ENCODE data around the gene CD4. TPM values are rescaled to one million over a fixed set of nuclear protein-coding genes. Genes with fewer than 3 reads are reported as not detected.

The CD4 gene
- polyA plus RNA-seq, 4 donors, result 29.9 to 33.8 (median 31.2) TPM

DNA sequence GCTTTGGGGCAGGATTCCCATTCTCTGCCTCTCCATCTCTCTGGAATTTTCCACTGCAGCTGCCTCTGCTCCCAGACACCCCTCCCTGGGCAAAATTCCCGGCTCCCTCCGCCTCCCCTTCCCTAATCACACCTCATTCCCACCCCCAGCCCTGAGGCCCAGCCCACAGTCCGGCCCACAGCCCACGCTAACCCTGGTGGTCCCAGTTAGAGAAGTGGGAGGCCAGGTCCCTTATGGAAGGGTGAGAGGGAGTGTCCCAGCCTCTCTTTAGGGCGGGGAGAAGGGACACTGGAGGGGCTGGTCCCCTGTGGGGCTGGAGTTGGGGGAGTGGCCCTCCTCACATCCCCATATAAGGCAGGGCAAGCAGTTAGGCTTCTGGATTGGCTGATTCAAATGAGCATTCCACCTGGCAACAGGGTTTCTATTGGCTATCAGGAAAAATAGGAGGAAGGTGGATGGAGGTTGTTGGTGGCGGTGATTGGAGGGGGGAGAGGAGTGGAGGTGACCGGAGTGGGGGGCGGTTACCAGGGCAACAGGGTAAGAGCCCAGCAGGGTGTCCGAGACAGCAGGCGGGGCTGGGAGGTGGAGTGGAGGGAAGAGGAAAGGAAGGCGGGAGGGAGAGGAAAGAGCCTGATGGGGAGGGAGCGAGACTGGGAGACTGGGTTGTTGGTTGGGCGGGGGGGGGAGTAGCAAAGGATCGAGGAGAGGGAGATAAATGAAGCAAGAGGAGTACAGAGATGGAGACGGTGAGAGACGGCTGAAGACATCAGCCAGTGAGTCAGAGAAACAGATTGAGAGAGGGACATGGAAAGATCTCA is 25.1 kb upstream of the CD4 start:
- peak; percentile 78 to 97 (median 94) for DNase-seq (ENCODE audit: low read depth in 4 of 4, low spot score in 3 of 4)

DNA sequence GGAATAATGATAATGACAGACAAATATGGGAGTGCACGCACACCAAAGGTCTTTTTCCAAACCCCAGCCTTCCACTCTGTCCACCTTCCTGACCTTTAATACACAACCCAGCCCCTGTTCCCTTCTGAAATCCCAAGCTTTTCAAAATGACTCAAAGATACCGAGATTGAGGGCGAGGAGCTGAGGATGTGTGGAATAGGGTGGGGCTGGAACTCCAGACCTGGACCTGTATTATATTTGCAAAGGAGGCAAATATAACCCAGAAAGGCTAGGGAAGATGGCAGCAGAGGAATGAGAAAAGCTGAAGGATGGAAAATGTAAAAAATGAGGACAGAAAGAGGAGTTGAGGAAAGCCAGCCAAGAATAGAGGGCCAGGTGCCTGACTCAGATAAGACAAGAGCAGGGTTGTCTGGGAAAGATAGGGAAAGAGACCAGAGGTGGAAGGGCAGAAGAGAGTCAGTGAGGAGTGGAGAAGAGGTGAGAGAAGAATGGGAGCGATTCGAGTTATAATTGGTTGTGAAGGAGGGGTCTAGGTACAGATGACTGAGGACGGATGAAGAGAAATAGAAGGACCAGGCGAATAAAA is 24.2 kb upstream of the CD4 start:
- DNase-seq (ENCODE audit: low read depth in 4 of 4, low spot score in 3 of 4), result no peak

DNA sequence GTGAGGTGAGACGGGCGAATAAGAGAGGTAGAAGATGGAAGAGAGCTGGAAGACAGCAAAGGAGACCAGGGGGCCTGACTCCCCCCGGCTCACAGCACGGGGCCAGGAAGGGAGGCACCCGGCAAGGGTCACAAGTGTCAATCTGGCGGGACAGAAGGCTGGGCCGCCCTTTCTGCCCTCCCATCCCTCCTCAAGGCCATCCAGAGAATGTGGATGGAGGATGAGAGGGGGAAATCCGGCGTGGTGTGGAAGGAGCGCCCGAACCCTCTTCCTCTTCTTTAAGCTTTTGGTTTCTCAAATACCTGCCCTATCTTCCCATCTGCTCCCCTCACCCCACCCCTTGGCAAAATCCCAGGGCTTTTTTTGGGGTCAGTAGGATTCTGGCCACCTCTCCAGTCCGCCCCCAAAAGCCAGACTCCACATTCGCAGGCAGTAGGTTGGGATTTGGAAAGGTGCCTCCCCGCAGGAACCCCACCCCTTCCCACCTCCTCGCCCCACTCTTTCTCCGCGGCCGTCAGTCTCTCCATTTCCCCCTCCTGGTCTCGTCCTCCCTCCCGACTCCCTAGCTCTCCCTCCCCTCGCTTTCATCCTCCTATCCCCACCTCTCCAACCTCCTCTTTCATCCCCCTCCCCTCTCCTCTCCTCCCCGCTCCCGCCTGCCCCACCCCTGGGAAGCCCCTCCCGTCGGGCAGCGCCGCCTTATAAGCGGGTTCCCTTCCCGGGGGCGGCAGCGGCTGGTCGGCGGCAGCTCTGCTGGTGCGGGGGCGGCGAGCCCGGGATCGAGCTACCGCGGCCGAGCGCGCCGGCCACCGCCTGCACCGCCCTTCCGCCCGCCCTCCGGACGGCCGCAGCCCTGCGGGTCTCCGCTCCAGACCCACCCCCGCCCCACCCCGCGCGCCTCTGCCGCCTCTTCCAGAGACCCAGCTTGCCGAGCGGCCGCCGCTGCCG is 23.4 kb upstream of the CD4 start, which contains the start of gene PTMS:
Gene PTMS, plus strand, starts transcription at position 730 of the 948 bp plus-strand sequence. CDS start 343 bp downstream, outside the sequence.
- peak in 3 of 4 donors; percentile 70 to 81 (median 78) for DNase-seq (ENCODE audit: low read depth in 4 of 4, low spot score in 3 of 4)

DNA sequence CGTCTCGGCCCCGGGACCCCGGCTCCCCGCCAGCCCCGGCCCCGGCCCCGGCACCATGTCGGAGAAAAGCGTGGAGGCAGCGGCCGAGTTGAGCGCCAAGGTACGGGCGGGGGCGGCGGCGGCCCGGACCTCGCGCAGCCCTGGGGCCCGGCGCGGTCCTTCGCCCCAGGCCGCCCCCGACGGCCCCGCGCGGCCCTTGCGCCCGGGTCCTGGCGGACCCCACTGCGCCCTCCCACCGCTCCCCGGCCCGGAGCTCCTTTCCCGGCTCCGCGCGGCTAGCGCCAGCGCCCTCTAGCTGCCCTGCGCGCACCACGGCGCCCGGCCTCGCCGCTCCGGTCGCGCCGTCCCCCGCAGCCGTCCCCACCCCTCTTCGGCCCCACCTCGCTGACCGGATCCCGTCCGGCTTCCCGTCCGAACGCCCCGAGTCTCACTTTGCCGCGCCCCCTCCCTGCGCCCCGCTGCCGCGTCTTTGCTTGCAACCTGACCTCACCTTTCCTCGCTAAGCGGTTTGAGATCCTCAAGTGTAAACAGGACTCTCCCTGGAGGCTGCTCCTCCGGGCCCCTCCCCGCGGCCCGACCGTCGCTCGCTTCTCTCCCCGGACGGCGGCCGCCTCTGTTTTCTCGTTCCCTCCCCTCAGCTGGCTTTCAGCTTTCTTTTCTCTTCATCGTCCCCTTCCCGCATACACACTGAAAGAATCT is 22.5 kb upstream of the CD4 start:
- peak in 1 of 4 donors; percentile 67 for DNase-seq (ENCODE audit: low read depth in 4 of 4, low spot score in 3 of 4)

DNA sequence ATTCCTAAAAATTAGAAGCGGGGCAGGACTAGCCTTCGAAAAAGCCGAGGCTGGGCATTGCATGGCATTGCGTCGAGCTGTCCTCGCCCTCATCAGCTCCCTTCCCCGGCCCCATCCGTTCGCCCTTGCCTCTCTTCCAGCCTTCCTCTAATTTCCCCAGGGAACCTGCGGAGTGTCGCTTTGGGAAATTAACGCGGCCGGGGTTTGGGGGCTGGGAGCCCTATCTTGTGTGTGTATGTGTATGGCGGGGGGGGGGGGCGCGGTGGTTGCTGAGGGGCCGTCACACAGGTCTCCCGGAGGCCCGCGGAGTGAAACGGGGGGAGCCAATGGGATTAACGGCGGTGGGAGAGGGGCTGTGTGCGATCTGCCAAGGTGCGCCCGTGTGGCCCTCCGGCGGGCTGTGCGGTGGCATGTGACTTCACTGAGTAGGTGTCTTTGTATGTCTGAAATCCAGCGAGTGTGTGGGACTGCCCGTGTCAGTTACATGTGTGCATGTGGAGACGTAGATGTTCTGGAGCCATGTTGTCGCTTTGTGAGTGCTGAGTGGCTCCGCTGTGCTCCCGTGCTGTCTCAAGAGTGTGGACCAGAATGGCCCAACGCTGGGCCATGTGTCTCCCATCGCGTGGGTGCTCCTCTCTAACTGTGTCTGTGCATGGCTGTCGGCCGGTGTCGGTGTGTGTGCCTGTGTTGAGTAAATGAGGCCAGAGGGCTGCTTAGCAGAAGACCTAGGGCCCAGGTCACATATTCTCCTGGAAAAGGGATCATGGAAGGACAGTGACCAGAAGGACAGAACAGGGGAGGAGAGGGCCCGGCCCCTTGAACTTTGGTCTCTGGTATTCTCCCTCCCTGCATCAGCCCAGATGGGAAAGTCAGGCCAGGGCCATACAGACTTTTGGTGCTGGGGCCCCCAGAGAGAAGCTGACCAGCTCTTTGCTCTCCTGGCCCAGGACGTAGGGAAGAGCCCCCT is 21.7 kb upstream of the CD4 start:
- DNase-seq (ENCODE audit: low read depth in 4 of 4, low spot score in 3 of 4), result no peak

DNA sequence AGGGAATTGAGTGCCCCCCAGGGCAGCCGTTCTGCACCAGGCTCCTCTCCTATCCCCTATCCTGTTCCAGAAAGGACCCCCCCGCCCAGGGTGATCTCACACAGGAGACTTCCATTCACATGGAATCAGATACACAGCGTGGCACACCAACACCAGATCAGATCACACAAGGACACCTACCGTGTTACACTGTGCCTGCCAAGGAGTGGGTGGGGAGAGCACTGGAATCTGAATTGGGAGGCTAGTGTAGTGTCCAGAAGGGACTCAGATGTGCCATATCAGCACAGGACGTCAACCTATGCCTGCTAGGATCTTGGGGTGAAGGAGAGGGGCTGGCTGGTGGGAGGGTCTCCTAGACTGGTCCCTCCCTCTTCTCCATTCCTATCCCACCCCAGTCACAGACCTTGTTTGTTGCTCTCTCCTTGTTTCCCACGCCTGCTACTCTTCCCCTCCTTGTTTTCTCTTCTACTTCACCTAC is 20.9 kb upstream of the CD4 start:
- DNase-seq (ENCODE audit: low read depth in 4 of 4, low spot score in 3 of 4), result no peak

DNA sequence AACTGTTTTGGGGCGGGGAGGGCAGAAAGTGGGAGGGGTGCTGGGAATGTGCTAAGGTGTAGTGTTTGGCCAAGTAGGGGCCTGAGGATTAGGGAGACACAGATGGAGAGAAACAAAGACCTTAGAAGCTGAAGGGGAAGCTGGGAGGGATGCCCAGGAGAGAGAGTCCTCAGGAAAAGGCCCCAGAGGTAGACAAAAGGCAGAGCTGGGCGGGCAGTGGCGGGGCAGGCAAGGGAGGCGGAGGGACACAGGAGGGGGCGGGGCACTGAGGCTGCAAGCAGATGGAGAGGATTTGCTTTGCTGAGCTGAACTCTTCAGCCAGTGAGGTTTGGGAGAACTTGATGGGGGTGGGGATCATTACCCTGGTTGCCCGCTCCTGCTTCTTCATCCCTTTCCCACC is 20.3 kb upstream of the CD4 start:
- DNase-seq (ENCODE audit: low read depth in 4 of 4, low spot score in 3 of 4), result no peak

DNA sequence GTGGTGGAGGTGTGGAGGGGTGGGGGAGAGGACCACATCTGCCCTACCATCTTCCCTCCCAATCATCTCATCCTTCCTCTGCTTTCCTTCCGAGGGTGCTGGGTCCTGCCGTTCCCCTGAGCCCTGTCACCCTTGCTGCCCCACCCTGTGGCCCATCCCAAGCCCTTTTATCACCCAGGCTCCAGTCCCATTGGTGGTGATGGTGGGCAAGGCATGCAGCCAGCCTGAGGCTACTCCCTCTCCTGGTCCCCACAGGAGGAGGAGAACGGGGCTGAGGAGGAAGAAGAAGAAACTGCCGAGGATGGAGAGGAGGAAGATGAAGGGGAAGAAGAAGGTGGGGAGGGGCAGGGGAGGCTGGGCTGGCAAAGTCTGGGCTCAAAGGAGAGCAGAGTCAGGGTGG is 19.7 kb upstream of the CD4 start:
- no peak for DNase-seq (ENCODE audit: low read depth in 4 of 4, low spot score in 3 of 4)

DNA sequence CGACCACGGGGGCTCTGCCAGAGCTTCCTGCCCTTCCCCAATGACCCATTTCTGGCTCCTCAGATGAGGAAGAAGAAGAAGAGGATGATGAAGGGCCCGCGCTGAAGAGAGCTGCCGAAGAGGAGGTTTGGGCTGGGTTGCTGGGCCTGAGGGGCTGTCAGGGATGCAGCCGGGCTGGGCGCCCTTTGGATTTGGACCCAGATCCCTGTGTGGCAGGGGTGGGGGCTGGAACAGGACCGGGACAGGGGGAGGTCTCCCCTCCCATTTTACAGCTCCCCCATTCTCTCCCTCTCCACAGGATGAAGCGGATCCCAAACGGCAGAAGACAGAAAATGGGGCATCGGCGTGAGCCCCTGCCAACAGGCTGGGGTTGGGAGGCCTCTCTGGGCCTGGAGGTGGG is 19.2 kb upstream of the CD4 start:
- no peak for DNase-seq (ENCODE audit: low read depth in 4 of 4, low spot score in 3 of 4)

DNA sequence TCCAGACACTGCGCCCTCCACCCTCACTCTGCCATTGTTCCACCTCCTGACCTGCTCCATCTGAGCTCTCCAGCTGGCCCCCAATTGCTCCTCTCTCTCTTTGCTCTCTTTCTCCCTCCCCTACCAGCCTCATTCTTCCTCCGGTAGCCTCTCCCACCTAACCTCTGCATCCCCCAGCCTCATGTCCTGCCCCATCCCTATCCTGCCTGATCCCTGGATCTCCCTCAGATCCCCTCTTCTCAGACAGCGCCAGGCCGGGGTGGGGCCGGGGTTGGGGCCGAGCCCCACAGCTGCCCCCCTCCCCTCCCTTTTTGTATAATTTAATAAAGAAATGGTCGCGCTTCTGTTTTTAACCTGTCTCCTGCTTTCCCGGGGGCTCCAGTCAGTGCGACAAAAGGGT is 18.7 kb upstream of the CD4 start:
- DNase-seq (ENCODE audit: low read depth in 4 of 4, low spot score in 3 of 4), result no peak

DNA sequence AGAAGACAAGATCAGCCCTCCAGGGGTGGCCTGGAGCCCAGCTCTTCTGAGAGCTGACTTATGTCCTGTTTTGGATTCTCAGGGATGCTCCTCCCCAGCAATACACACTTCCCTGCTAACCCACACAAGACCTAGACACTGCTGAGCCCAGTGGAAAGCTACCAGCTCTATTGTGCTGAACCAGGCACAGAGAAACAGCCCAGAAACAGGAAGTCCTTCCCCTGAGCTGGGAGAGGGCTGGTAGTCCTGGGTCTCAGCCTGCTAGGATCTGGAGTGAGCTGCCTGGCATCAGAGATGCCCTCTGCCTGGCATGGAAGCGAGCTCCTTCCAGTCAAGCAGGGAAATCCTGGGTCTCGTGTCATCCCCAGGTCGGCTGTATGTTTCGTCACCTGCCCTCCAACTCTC is 18.2 kb upstream of the CD4 start:
- DNase-seq (ENCODE audit: low read depth in 4 of 4, low spot score in 3 of 4), result no peak

DNA sequence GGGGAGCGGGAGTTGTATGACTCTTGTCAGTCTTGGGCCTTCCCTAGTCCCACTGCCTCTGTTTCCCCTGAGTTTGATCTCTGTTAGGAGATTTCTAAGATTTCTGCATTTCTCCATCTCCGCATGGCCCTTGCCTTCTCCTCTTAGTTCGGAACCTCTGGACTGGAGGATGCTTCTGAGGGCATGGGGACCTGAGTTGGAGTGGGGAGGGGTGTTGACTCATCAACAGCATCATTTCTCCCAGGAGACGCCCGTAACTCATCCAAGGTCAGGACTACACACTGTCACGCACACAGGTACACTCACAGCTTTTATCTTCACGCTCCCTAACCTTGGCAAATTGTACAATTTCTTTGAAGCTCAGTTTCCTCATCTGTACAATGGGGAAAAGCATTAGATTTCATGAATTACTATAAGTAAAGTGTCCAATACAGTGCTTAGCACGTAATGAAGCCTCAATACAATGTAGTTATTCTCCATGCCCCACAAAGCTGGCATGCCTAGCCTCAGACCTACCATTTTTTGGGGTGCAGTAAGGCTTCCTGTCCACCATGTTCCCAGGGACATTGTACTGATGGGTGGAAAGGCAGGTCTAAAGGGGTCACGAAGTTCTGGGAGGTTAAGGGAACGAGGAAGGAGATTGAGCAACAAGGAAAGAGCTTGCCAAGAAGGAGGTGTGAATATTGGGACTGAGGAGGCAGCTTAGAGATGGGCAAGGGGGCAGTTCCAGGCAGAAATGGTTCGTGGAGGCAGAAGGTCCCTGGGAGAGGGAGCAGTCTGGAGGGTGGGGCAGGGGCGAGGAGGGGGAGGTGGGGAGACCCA is 17.6 kb upstream of the CD4 start:
- DNase-seq (ENCODE audit: low read depth in 4 of 4, low spot score in 3 of 4), result no peak

DNA sequence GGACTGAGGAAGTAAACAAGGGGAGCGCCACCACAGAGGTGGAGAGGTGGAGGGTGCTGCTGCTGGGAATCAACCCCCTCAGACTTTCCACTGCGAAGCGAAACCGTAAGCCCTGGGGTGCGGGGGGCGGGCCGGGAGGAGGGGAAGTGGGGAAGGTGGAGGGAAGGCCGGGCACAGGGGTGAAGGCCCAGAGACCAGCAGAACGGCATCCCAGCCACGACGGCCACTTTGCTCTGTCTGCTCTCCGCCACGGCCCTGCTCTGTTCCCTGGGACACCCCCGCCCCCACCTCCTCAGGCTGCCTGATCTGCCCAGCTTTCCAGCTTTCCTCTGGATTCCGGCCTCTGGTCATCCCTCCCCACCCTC is 17.0 kb upstream of the CD4 start, which contains the start of gene LAG3:
Gene LAG3, plus strand, starts transcription at position 190 of the 365 bp plus-strand sequence. CDS start 333 bp downstream, outside the sequence.
- no peak for DNase-seq (ENCODE audit: low read depth in 4 of 4, low spot score in 3 of 4)

DNA sequence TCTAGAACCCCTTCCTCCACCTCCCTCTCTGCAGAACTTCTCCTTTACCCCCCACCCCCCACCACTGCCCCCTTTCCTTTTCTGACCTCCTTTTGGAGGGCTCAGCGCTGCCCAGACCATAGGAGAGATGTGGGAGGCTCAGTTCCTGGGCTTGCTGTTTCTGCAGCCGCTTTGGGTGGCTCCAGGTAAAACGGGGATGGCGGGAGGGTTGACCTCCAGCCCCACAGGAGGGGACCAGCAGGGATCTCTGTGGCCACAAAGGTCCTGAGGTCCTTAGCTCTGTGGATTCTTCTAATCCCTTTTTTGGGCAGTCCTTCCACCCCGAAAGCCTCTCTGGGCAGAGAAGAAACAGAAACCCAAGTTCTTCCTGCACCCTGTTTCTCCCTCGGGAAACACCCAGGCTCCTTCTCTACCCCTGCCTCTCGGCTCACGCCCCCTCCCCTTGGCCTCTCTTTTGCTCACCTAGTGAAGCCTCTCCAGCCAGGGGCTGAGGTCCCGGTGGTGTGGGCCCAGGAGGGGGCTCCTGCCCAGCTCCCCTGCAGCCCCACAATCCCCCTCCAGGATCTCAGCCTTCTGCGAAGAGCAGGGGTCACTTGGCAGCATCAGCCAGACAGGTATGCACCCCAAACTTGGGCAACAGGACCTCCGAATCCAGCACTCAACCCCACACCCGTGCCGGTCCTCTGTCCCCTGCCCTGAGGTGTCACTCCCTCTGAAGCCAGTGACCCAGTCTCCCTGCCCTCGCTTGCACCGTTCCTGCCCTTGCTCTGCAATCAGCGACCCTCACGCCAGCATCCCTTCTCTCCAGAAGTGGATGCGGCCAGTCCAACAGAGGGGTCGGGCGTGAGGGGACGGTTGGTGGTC is 16.4 kb upstream of the CD4 start:
- no peak for DNase-seq (ENCODE audit: low read depth in 4 of 4, low spot score in 3 of 4)

DNA sequence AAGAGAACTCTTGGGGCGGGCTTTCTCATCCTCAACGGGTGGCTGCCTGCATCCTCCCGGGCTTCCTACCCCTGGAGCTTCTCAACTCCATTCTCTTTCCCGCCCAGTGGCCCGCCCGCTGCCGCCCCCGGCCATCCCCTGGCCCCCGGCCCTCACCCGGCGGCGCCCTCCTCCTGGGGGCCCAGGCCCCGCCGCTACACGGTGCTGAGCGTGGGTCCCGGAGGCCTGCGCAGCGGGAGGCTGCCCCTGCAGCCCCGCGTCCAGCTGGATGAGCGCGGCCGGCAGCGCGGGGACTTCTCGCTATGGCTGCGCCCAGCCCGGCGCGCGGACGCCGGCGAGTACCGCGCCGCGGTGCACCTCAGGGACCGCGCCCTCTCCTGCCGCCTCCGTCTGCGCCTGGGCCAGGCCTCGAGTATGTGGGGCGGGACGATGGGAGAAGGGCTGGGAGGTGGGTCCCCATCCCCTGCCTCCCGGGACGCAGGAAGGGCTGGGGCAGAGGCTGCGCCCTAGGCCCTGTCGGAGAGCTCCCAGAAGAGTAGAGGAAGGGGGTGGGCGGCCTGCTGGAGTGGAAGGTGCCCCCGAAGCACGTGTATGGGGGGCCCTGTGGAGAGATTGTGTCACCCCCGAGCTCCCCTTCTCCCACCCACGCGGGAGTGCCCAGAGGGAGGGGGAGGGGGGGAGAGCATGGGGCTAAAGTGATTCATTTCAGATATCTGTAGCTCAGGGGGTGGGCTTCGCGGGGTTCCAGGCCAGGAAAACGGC is 15.6 kb upstream of the CD4 start:
- no peak for DNase-seq (ENCODE audit: low read depth in 4 of 4, low spot score in 3 of 4)

DNA sequence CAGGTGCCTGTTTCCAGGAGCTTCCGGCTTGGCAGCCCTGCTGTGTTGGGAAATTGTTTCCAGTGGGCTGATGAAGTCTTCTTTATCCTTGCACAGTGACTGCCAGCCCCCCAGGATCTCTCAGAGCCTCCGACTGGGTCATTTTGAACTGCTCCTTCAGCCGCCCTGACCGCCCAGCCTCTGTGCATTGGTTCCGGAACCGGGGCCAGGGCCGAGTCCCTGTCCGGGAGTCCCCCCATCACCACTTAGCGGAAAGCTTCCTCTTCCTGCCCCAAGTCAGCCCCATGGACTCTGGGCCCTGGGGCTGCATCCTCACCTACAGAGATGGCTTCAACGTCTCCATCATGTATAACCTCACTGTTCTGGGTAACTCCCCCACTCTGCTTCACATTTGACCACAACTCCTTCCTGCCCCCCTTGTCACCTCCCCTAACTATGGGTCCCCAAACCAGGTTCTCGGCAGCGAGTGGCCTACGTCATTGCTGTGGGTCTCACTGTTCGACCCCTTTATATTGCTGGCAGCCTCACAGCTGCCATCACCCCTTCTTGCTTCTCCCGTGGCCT is 14.7 kb upstream of the CD4 start:
- DNase-seq (ENCODE audit: low read depth in 4 of 4, low spot score in 3 of 4), result no peak

All from right renal pelvis (tissue), 4 donors.